Hematopoietic multipotent progenitor cell treated with erythropoietin and hydrocortisone succinate and interleukin-3 and kit ligand, for 4 days (in vitro differentiated cells): ENCODE results near the gene FAM234A.

Experiments used
- DNase-seq: peaks from one replicate; pipeline ENCODE4 v3.0.0-alpha.2; 2015

Gene FAM234A

DNA sequence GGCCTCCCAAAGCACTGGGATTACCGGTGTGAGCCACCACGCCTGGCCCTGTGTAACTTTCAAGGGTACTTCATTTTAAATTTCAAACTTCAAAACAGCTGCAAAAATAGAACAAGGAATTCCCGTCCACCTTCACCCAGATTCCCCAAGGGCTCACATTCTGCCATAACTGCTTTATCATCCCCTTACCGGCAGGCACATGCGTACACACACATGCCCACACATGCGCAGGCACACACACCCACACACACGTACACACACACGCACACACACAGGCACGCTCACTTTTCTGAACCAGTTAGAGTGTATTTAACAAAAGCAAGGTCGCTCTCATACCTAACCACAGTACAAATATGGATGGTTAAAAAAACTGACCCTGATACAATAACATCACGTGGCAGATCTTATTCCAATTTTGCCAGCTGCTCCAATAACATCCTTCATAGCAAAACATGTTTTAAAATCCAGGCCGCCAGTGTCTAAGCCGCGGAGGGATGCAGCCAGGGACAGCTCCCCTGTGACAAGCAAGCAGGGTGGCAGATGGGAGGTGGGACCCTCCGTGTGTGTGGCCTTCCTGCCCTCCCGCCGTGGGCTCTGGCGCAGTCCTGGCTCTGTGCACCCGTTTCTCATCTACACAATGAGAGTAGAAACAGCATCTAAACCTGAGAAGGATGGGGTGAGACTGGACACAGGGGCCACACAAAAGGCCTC lies 71.5 kb downstream of the FAM234A start:
- no peak for DNase-seq

- no peak for DNase-seq
Observed at GRCh38 chr16:306911-307370, 72.3 kb downstream of the FAM234A start.

GRCh38 chr16:307691-308312 lies 73.2 kb downstream of the FAM234A start:
- peak; percentile 39 for DNase-seq

DNA sequence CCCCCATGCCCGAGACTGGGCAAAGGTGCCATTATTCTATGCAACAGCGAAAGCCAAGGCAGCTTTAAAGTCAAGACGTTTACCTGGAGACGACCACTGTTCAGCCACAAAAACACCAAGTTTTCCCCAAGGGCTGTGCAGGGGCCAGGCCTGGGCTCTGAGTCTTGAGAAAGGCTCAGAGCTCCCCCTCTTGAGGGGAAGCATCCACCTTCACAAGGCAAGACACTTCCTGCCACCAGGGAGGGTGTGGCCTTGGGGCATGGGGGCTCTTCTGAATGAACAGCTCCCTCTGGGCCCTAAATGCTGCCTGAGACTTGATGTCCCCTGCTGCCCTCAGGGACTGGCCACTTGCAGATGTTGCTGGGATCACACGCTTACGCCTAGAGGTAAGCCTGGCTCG lies 74.9 kb downstream of the FAM234A start:
- DNase-seq: peak; percentile 56

DNA sequence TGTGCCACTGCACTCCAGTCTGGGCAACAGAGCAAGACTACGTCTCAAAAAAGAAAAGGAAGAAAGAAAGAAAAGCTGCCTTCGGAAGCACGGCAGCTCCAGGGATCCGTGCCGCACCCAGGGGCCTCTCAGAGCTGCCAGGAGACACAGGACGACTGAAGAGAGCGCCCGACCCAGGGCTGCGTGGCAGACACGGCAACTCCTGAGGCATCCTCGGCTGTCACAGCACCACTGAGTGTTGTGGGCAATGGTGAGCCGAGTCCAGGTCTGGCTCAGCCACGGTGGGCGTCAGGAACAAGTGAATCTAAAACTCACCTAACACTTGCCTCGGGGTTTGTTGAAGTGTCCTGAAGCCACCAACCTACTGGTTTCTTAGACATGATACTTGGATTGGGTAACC lies 77.1 kb downstream of the FAM234A start:
- DNase-seq: no peak

GRCh38 chr16:314351-314750 lies 79.7 kb downstream of the FAM234A start:
- DNase-seq: no peak

GRCh38 chr16:314795-315299 lies 80.2 kb downstream of the FAM234A start:
- no peak for DNase-seq
